ENCODE measurements around the gene EPB41L5. TPM values are rescaled to one million over a fixed set of nuclear protein-coding genes. Genes with fewer than 3 reads are reported as not detected.

EPB41L5 gene
- total RNA-seq, 2 donors from 2014 or later = 44.9 to 51.0 TPM

- H3K27ac Mint-ChIP-seq = no peak overlapping the region
- no peak overlapping the region for H3K4me3 Mint-ChIP-seq
- no peaks in the 10 kb centered on the region for H3K9me3 Mint-ChIP-seq
- 90 to 92% methylated on average over 3 to 5 of the region's 5 CpGs for WGBS, 2 experiments (ENCODE audit: insufficient coverage in 1 of 2, insufficient read length in 1 of 2)
- peaks cover 13% of the 10 kb centered on the region for H3K36me3 Mint-ChIP-seq (ENCODE audit: low read depth)
- H3K9ac ChIP-seq (ENCODE audit: extremely low read depth, low read length, poor library complexity, severe bottlenecking) = no peak overlapping the region
- H3K27me3 Mint-ChIP-seq (ENCODE audit: insufficient read depth) = no peaks in the 10 kb centered on the region
- no peaks in the 10 kb centered on the region for H3K27me3 ChIP-seq (ENCODE audit: control insufficient read depth, insufficient read depth, low read length, poor library complexity, severe bottlenecking)
- peaks cover 5% of the 10 kb centered on the region for H3K4me1 ChIP-seq (ENCODE audit: control insufficient read depth, insufficient read depth, low read length)
- DNase-seq = no peak
- H3K4me1 Mint-ChIP-seq = peaks cover 10% of the 10 kb centered on the region
- peaks cover 15% of the 10 kb centered on the region for H3K36me3 ChIP-seq (ENCODE audit: control insufficient read depth, insufficient read depth, low read length)
- no peak overlapping the region for H3K27ac ChIP-seq (ENCODE audit: low read depth, low read length)
- no peaks in the 10 kb centered on the region for H3K9me3 ChIP-seq (ENCODE audit: control insufficient read depth, low read length)
- TF ChIP-seq CTCF (conservative IDR thresholded peaks at IDR 0.05) = peak; percentile 52
- H3K4me3 ChIP-seq (ENCODE audit: low read length) = no peak overlapping the region
These were observed 169.2 kb downstream of the EPB41L5 start for GRCh38 chr2:120182019-120182560.

- H3K4me3 Mint-ChIP-seq = no peak overlapping the region
These were observed 176.3 kb downstream of the EPB41L5 start for GRCh38 chr2:120189189-120189588.

GRCh38 chr2:120192280-120192679 lies 179.4 kb downstream of the EPB41L5 start:
- peaks cover 12% of the 10 kb centered on the region for H3K9me3 Mint-ChIP-seq
- TF ChIP-seq CTCF (conservative IDR thresholded peaks at IDR 0.05) = no peak
- H3K9me3 ChIP-seq (ENCODE audit: control insufficient read depth, low read length) = peaks cover 7% of the 10 kb centered on the region
- H3K36me3 ChIP-seq (ENCODE audit: control insufficient read depth, insufficient read depth, low read length) = no peaks in the 10 kb centered on the region
- no peaks in the 10 kb centered on the region for H3K27me3 Mint-ChIP-seq (ENCODE audit: insufficient read depth)
- H3K4me1 Mint-ChIP-seq = no peaks in the 10 kb centered on the region
- no peaks in the 10 kb centered on the region for H3K36me3 Mint-ChIP-seq (ENCODE audit: low read depth)
- no peak overlapping the region for H3K4me3 Mint-ChIP-seq
- DNase-seq = no peak
- no peak overlapping the region for H3K27ac ChIP-seq (ENCODE audit: low read depth, low read length)
- no peaks in the 10 kb centered on the region for H3K4me1 ChIP-seq (ENCODE audit: control insufficient read depth, insufficient read depth, low read length)
- no peak overlapping the region for H3K9ac ChIP-seq (ENCODE audit: extremely low read depth, low read length, poor library complexity, severe bottlenecking)
- H3K27me3 ChIP-seq (ENCODE audit: control insufficient read depth, insufficient read depth, low read length, poor library complexity, severe bottlenecking) = no peaks in the 10 kb centered on the region
- H3K27ac Mint-ChIP-seq = no peak overlapping the region
- no peak overlapping the region for H3K4me3 ChIP-seq (ENCODE audit: low read length)
- no CpG with 5 or more reads among the region's 1 CpG for WGBS, 2 experiments (ENCODE audit: insufficient coverage in 1 of 2, insufficient read length in 1 of 2)

More at GRCh38 chr2:120189189-120189588, 176.3 kb downstream of the EPB41L5 start:
- H3K27me3 Mint-ChIP-seq (ENCODE audit: insufficient read depth) = no peaks in the 10 kb centered on the region
- H3K4me1 Mint-ChIP-seq = no peaks in the 10 kb centered on the region
- H3K9me3 Mint-ChIP-seq = peaks cover 6% of the 10 kb centered on the region
- H3K9ac ChIP-seq (ENCODE audit: extremely low read depth, low read length, poor library complexity, severe bottlenecking) = no peak overlapping the region
- no peaks in the 10 kb centered on the region for H3K36me3 ChIP-seq (ENCODE audit: control insufficient read depth, insufficient read depth, low read length)
- H3K4me1 ChIP-seq (ENCODE audit: control insufficient read depth, insufficient read depth, low read length) = no peaks in the 10 kb centered on the region
- no peak for TF ChIP-seq CTCF (conservative IDR thresholded peaks at IDR 0.05)
- H3K4me3 ChIP-seq (ENCODE audit: low read length) = no peak overlapping the region
- no peaks in the 10 kb centered on the region for H3K27me3 ChIP-seq (ENCODE audit: control insufficient read depth, insufficient read depth, low read length, poor library complexity, severe bottlenecking)
- 79% methylated on average over 1 of the region's 1 CpG; no CpG with 5 or more reads in 1 of the 2 experiments for WGBS, 2 experiments (ENCODE audit: insufficient coverage in 1 of 2, insufficient read length in 1 of 2)
- H3K27ac ChIP-seq (ENCODE audit: low read depth, low read length) = no peak overlapping the region
- H3K36me3 Mint-ChIP-seq (ENCODE audit: low read depth) = peaks cover 3% of the 10 kb centered on the region
- H3K27ac Mint-ChIP-seq = no peak overlapping the region
- DNase-seq = no peak
- H3K9me3 ChIP-seq (ENCODE audit: control insufficient read depth, low read length) = peaks cover 7% of the 10 kb centered on the region

All from endodermal cell (in vitro differentiated cells).